T-helper 17 cell (primary cell): ENCODE data around the gene DOCK11. TPM values are rescaled to one million over a fixed set of nuclear protein-coding genes. Genes with fewer than 3 reads are reported as not detected.

Experiments
- ATAC-seq: fragments of 150-1000 bp; cut with Tn5 transposase; 2 replicates; pipeline ENCODE4 v1.10.0; 2021; ENCODE audit warnings: mild to moderate bottlenecking, moderate library complexity
- DNase-seq, 3 donors: peaks; one replicate each; pipeline versions ENCODE4 v3.0.0 to v3.0.0-alpha.2; 2020 to 2021
- H3K9me3 ChIP-seq: one replicate; pipeline ENCODE4 v1.7.0; 2013; ENCODE audit warnings: low read length, mild to moderate bottlenecking; ENCODE audit not compliant: control insufficient read depth, poor library complexity, severe bottlenecking
- H3K27ac Mint-ChIP-seq: one replicate; pipeline ENCODE4 v1.8.0; 2022; ENCODE audit warnings: mild to moderate bottlenecking, moderate library complexity, mixed read lengths
- H3K27me3 Mint-ChIP-seq: one replicate; pipeline ENCODE4 v1.8.0; 2022; ENCODE audit warnings: mixed read lengths
- H3K36me3 Mint-ChIP-seq: one replicate; pipeline ENCODE4 v1.8.0; 2022; ENCODE audit warnings: low read depth, mixed read lengths
- H3K4me1 Mint-ChIP-seq: one replicate; pipeline ENCODE4 v1.8.0; 2022; ENCODE audit warnings: mild to moderate bottlenecking, mixed read lengths
- H3K4me3 Mint-ChIP-seq: one replicate; pipeline ENCODE4 v1.8.0; 2022; ENCODE audit warnings: mild to moderate bottlenecking, moderate library complexity, mixed read lengths
- total RNA-seq, 4 donors: library from RNA in 2 of 4; stranded (reverse) in 2 of 4; gene quantifications; one replicate each; pipeline ENCODE4 v1.2.3 and lab custom pipeline; 2022 to 2026

Gene DOCK11
- total RNA-seq, 2 donors from 2014 or later, result 86.3 to 92.6 TPM

DNA sequence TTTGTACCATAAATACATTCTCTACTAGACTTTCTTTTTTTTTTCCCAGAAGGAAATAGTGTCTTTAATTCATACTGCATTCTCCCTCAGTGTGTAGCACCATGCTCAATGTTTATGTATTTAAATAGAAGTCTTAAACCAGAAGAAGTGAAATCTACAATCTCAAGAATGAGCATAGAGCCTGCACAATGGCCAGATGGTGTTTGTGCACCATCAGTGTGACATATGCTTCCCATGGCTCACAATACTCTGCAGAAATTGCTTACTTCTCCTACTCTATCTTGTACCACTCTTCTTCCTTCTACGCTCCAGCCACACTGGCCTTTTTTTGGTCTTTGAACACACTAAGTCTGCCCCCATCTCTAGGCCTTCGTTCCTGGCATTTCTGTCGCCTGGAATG lies 2.6 kb upstream of the DOCK11 start:
- no peak for ATAC-seq
- H3K27ac Mint-ChIP-seq, result no peak overlapping the region
- H3K27me3 Mint-ChIP-seq, result no peaks in the 10 kb centered on the region
- DNase-seq, result no peak
- no peak overlapping the region for H3K4me3 Mint-ChIP-seq
- peaks cover 6% of the 10 kb centered on the region for H3K36me3 Mint-ChIP-seq
- H3K4me1 Mint-ChIP-seq, result peaks cover 14% of the 10 kb centered on the region
- H3K9me3 ChIP-seq, result no peaks in the 10 kb centered on the region

DNA sequence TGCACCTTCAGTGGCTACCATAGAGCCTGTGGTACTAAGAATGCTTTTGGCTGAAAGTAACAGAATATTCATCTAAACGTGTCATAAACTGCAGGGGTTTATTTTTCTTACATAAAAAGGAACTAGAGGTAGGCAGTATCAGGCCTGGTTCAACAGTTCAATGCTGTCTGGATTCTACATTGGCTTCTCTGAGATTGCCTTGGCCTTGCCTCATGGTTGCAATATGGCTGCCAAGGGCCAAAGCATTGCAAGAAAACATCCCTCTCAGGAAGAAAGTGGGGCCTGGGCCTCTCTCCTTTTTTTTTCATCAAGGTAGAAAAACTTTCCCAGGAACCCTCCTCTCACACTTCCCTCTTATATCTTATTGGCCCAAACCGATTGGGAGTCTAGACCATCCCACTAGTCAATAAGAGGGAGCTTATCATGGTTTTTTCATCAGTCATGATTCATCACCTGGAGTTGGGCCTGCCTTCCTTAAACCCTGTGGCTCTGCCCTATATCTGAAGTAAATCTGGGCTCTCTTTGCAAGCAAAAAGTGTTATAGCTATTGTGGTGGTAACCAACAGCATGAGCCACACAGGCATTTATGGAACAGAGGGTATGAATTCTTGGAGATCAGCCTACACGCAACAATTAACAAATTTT lies 1.8 kb upstream of the DOCK11 start:
- peaks cover 15% of the 10 kb centered on the region for H3K4me1 Mint-ChIP-seq
- peaks cover 6% of the 10 kb centered on the region for H3K36me3 Mint-ChIP-seq
- no peak for DNase-seq
- no peaks in the 10 kb centered on the region for H3K27me3 Mint-ChIP-seq
- no peak for ATAC-seq
- H3K9me3 ChIP-seq, result no peaks in the 10 kb centered on the region
- H3K27ac Mint-ChIP-seq, result no peak overlapping the region
- H3K4me3 Mint-ChIP-seq, result no peak overlapping the region

DNA sequence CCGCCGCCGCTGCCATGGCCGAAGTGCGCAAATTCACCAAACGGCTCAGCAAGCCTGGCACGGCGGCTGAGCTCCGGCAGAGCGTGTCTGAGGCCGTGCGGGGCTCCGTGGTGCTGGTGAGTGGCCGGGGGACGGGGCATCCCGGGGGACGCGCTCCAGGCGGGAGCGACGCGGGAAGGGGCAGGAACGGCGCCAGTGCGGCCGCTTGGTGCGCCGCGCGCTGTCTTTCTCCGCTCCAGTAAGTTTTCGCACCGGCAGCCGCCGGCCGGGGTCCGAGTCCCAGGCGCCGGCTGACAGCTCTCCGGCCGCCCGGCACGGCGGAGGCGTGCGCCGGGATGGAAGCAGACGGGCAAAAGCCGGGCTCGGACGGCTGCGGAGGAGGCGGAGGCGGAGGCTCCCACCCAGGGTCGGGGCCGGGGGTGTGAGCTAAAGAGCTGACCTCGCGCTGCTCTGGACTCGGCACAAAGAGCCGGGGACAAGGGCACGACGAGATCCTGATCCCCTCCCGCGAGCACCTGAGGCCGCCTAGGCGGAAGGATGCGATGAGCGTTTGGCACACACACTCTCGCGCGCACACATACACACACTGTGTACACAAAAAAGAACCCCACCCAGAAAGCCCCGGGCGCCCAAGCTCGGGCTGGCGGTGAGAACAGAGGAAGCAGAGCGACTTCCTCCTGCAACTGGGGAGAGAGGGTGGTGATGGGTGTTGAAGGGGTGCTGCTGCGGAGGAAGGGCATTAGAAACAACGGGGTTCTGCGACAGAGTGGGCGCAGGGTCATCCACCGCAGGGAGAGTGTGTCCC lies 545 bp downstream of the DOCK11 start:
- peak overlapping the region; percentile 95 for H3K27ac Mint-ChIP-seq

DNA sequence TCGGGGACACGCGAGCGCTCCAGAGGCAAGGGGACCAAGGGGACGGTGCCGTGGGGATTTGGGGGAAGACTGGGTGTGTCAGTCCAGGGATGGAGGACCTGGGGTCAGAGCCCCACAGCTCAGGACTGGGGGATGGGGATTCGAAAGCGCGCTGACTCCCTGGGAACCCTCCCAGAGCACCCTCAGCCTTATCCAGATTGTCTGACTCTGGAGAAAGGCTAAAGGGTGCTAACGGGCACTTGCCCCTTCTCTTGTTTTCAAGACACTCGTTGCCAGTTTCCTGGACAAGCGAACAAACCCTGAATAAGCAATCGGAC lies 1.1 kb downstream of the DOCK11 start:
- Mint-ChIP-seq H3K4me1 (peaks cover 21% of the 10 kb centered on the region), H3K27ac (peak overlapping the region; percentile 95), H3K4me3 (peak overlapping the region; percentile 99), H3K27me3 (no peaks in the 10 kb centered on the region), H3K36me3 (peaks cover 6% of the 10 kb centered on the region)
- DNase-seq (no peak), ATAC-seq (peak; percentile 9)
- no peaks in the 10 kb centered on the region for H3K9me3 ChIP-seq

More for the DNA sequence above, 545 bp downstream of the DOCK11 start:
- ATAC-seq (peak; percentile 78), DNase-seq (peak; percentile 54 to 68 (median 64))
- Mint-ChIP-seq H3K4me1 (peaks cover 21% of the 10 kb centered on the region), H3K4me3 (peak overlapping the region; percentile 99), H3K27me3 (no peaks in the 10 kb centered on the region), H3K36me3 (peaks cover 6% of the 10 kb centered on the region)
- no peaks in the 10 kb centered on the region for H3K9me3 ChIP-seq

DNA sequence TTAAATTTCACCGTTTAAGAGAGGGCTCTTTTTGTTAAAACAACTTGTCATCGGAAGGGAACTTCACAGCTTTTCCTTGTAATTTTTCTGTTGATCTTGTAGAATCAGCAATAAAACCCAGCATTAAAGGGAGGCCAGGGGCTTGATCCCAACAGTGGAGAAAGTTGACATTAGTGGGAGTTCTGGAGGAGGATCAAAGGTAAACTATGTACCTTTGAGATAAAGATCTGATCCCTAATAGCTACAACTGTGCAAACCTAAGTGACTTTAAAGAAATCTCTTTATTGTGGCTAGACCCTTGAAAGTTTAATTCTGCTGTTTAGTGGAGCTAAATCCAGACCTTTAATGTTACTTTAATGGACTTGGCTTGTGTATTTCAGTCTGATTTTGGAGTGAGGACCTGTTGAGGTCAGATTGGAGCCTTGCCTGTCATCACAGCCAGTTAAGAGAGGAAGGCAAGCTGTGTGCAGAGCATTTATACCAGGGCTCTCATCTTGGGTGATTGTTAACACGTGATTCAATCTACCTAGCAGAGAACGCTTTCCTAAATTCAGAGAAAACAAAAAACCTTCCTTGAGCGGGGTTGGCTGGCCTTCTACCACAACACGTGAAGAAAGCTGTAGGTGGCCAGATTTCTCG lies 1.7 kb downstream of the DOCK11 start:
- peaks cover 25% of the 10 kb centered on the region for H3K4me1 Mint-ChIP-seq
- ATAC-seq (peak; percentile 11), DNase-seq (no peak)
- peak overlapping the region; percentile 95 for H3K27ac Mint-ChIP-seq
- H3K27me3 Mint-ChIP-seq, result no peaks in the 10 kb centered on the region
- H3K9me3 ChIP-seq, result no peaks in the 10 kb centered on the region
- peaks cover 6% of the 10 kb centered on the region for H3K36me3 Mint-ChIP-seq
- H3K4me3 Mint-ChIP-seq, result peak overlapping the region; percentile 99

DNA sequence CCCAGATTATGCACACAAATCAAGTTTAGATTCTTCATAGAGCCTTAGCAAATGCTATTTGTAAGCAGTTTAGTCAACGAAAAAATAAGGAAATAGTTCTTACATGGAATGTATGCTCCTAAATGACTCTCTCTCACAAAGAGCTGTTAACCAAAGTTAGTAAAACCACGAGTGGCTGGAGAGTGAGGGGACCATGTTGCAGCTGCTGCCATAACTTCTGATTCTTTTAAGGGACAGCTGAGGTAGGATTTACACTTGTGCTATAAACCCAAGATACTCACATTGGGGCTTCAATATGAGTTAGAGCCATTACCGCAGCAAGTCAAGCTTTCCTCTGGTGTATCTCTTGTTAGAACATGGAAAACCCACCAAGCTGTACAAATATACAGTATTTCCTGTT lies 2.7 kb downstream of the DOCK11 start:
- peaks cover 6% of the 10 kb centered on the region for H3K36me3 Mint-ChIP-seq
- H3K4me3 Mint-ChIP-seq, result peak overlapping the region; percentile 99
- DNase-seq, result no peak
- no peak for ATAC-seq
- no peaks in the 10 kb centered on the region for H3K27me3 Mint-ChIP-seq
- no peaks in the 10 kb centered on the region for H3K9me3 ChIP-seq
- H3K4me1 Mint-ChIP-seq, result peaks cover 31% of the 10 kb centered on the region
- peak overlapping the region; percentile 95 for H3K27ac Mint-ChIP-seq

DNA sequence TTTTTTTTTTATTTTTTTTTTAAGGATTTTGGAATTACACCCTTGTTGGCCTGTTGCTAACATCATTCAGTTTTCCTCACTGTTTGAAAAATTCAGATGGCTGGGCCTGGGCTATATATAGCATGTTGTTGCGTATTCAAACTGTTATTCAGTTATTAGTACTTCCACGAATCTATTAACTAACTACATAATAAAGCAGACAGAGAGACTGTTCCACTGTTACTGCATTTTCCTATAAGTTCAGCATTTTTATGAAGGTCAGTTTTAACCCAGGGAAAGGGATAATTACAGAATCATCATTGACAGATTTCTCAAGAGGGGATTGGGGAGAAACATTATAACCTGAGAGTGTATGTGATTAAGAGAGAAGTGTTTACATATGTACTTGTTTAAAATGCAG lies 3.1 kb downstream of the DOCK11 start:
- Mint-ChIP-seq H3K4me1 (peaks cover 33% of the 10 kb centered on the region), H3K27ac (peak overlapping the region; percentile 95), H3K4me3 (no peak overlapping the region), H3K27me3 (no peaks in the 10 kb centered on the region), H3K36me3 (peaks cover 6% of the 10 kb centered on the region)
- ATAC-seq (no peak), DNase-seq (no peak)
- no peaks in the 10 kb centered on the region for H3K9me3 ChIP-seq

DNA sequence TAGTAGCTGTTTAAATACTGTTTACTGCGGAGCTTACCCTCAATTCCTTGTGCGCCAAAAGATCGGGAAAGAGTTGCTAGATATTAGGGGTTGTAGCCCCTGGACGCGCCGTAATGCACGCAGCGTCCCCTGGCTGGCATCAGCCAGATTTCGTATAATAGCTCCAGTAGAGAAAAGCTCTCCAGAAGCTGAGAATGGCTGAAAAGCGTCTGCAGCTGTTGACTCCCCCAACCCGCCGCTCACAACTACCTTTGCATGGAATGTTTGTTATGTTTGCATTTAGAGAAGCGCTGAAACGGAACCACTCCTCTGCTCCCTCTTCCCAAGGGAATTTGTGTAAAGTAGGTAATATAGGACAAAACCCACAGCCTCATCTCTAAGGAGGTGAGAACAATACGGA lies 3.7 kb downstream of the DOCK11 start:
- Mint-ChIP-seq H3K27me3 (no peaks in the 10 kb centered on the region), H3K4me1 (peaks cover 37% of the 10 kb centered on the region), H3K4me3 (peak overlapping the region; percentile 7), H3K27ac (peak overlapping the region; percentile 95), H3K36me3 (peaks cover 6% of the 10 kb centered on the region)
- no peaks in the 10 kb centered on the region for H3K9me3 ChIP-seq
- DNase-seq (no peak), ATAC-seq (no peak)

DNA sequence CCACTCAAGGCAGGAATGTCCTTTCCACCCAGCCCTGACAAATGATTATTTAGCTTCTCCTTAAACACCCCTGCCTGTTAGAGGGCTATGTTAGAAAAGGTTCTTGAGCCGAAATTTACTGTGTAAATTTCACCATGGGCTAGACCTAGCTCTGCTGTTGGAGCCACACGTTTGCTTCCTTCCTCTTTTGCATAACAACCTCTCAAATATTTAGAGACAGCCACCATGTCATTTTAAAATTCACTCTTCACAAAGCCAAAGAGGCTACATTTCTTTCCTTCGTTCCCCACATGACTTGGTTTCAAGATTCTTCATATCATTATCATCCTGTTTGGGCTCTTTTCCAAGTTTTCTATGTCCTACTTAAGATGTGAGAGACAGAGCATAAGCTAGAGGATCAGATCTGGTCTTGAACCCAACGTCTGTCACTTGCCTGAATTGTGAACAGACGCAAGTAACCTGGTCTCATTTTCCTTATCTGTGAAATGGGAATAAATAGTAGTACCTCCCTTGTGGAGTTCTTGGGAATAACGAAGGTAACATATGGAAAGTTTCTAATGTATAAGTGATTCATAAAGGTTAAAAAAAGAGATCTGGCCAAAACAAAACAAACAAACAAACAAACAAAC lies 6.7 kb downstream of the DOCK11 start:
- H3K4me1 Mint-ChIP-seq, result peaks cover 39% of the 10 kb centered on the region
- DNase-seq (no peak), ATAC-seq (peak; percentile 63)
- peak overlapping the region; percentile 96 for H3K27ac Mint-ChIP-seq
- H3K9me3 ChIP-seq, result no peaks in the 10 kb centered on the region
- H3K36me3 Mint-ChIP-seq, result no peaks in the 10 kb centered on the region
- H3K4me3 Mint-ChIP-seq, result peak overlapping the region; percentile 76
- no peaks in the 10 kb centered on the region for H3K27me3 Mint-ChIP-seq

DNA sequence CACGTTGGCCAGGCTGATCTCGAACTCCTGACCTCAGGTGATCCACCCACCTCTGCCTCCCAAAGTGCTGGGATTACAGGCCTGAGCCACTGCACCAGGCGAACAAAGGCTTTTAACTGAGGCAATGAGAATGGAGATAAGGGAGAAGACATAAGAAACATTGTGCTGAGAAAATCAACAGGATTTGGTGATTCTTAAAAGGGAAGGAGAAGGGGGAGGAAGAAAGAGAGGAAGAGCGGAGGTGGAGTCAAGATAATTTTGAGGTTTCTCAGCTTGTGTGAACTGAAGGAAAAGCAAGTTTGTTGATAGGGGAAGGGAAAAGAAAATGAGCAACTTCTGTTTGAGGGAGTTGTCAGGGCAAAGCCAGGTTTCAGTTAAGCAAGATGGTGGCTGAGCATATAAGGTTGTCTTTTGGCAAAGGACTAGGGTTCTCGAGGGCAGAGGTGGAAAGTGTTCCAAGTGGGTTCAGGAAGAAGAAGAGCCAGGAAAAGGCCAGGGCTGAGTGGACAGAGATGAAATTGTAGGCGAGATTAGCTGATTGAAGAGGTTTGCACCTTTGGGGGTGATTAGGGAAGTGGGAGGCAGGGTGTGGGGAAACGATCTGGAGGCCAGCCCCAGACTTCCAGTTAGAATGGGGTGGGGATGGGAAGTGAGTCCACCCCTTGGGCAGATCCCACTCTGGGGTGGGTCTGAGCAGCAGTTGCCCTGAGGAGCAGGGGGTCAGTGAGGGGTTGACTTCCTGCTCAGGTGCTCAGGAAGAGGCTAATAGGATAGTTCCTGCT lies 7.8 kb downstream of the DOCK11 start:
- Mint-ChIP-seq H3K27ac (peak overlapping the region; percentile 96), H3K27me3 (no peaks in the 10 kb centered on the region), H3K4me3 (peak overlapping the region; percentile 89), H3K36me3 (no peaks in the 10 kb centered on the region), H3K4me1 (peaks cover 37% of the 10 kb centered on the region)
- DNase-seq (no peak), ATAC-seq (no peak)
- no peaks in the 10 kb centered on the region for H3K9me3 ChIP-seq

DNA sequence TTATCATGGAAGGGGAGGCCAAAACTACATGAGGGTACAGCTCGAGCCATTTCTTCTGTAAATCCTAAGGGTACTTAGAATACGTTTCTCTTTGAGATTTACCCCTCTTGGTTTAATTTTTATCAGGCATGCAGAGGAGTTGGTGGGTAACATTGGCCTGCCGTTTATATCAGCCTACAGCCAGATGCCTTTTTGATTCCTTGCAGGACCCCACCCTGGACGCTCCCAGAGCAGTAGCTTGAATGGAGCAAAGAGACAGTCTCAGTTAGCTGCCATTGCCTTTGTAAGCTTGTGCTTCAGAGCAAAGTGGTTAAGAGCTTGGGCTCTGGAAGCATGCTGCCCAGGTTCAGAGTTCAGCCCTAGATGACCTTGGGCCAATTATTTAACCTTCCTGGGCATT lies 9.0 kb downstream of the DOCK11 start:
- Mint-ChIP-seq H3K27ac (peak overlapping the region; percentile 96), H3K4me1 (peaks cover 36% of the 10 kb centered on the region), H3K36me3 (no peaks in the 10 kb centered on the region), H3K27me3 (no peaks in the 10 kb centered on the region), H3K4me3 (no peak overlapping the region)
- DNase-seq (no peak), ATAC-seq (no peak)
- no peaks in the 10 kb centered on the region for H3K9me3 ChIP-seq

DNA sequence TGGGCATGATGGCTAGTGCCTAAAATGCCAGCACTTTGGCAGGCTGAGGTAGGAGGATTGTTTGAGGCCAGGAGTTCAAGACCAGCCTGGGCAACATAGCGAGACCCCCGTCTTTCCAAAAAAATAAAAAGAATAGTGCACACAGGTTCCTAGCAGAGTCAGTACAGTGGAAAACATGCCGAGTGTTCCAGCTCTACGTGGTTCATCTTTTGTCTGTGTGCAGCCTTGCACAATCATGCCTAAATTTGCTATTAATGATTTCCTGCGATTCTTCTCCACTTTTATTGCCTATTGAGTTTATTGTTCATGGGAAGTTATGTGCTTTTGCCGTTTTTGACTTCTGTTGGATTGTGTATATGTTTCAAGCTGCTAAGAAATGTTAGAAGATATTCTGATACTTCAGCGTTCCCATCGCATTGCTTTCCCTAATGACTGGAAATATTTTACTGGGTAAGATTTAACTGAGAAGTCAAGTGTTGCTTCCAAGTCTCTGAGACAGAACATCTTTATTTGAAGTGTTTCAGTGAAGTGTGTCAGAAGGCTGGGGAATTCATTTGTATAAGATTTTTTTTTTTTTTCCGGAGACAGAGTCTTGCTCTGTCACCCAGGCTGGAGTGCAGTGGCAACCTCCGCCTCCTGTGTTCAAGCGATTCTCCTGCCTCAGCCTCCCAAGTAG lies 11.3 kb downstream of the DOCK11 start:
- H3K9me3 ChIP-seq, result no peaks in the 10 kb centered on the region
- H3K4me3 Mint-ChIP-seq, result no peak overlapping the region
- H3K27ac Mint-ChIP-seq, result peak overlapping the region; percentile 14
- H3K27me3 Mint-ChIP-seq, result no peaks in the 10 kb centered on the region
- ATAC-seq (no peak), DNase-seq (no peak)
- H3K36me3 Mint-ChIP-seq, result peaks cover 4% of the 10 kb centered on the region
- peaks cover 49% of the 10 kb centered on the region for H3K4me1 Mint-ChIP-seq
